ENCODE results near the gene PRKN. TPM values are rescaled to one million over a fixed set of nuclear protein-coding genes. Genes with fewer than 3 reads are reported as not detected.

Gene PRKN
- total RNA-seq, 1 experiment from 2014 or later = not detected

GRCh38 chr6:162244031-162244430 lies 483.5 kb downstream of the PRKN start:
- no peak for DNase-seq (ENCODE audit: low read depth)

- DNase-seq (ENCODE audit: low read depth) = no peak
Observed at GRCh38 chr6:162242915-162243314, 484.7 kb downstream of the PRKN start.

- DNase-seq (ENCODE audit: low read depth) = no peak
Observed at GRCh38 chr6:162239330-162239729, 488.2 kb downstream of the PRKN start.

GRCh38 chr6:162238675-162239074 lies 488.9 kb downstream of the PRKN start:
- no peak for DNase-seq (ENCODE audit: low read depth)

GRCh38 chr6:162237331-162237730 lies 490.2 kb downstream of the PRKN start:
- DNase-seq (ENCODE audit: low read depth) = no peak

- DNase-seq (ENCODE audit: low read depth) = no peak
Observed at GRCh38 chr6:162234631-162235030, 492.9 kb downstream of the PRKN start.

GRCh38 chr6:162230147-162230752 lies 497.3 kb downstream of the PRKN start:
- DNase-seq (ENCODE audit: low read depth) = no peak

- no peak for DNase-seq (ENCODE audit: low read depth)
Observed at GRCh38 chr6:162229093-162229492, 498.5 kb downstream of the PRKN start.

DNA sequence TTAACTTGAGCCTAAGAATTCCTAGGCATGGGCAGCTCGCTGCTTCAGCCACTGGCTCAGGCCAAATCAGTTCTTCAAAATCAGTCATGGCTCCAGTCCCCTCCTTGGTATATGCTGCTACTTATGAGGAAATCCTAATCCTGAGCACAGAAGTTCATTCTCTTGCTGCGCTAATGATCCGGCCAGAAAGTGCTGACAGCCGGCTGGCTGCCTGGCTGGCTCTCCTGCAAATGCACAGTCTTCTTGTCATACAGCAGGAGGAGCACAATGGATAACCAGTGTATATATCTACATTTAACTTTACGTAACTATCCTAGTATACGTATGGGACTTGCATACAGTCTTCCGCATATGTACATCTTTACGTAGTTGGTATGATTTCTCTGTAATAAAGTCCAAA lies 500.8 kb downstream of the PRKN start:
- no peak for DNase-seq (ENCODE audit: low read depth)

DNA sequence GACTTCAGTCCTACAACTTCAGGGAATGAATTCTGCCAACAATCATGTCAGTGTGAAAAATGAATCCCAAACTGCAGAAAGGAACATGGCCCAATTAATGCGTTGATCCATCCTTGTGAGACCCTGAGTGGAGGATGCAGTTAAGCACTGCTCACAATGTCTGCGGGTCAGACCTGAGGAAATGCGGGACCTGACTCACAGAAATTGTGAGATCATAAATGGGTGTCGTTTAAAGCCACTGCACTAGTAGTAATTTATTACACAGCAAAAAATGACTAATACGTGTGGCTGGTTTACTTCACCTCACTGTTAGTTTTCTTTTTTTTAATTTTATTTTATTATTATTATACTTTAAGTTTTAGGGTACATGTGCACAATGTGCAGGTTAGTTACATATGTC lies 505.0 kb downstream of the PRKN start:
- DNase-seq (ENCODE audit: low read depth) = no peak

DNA sequence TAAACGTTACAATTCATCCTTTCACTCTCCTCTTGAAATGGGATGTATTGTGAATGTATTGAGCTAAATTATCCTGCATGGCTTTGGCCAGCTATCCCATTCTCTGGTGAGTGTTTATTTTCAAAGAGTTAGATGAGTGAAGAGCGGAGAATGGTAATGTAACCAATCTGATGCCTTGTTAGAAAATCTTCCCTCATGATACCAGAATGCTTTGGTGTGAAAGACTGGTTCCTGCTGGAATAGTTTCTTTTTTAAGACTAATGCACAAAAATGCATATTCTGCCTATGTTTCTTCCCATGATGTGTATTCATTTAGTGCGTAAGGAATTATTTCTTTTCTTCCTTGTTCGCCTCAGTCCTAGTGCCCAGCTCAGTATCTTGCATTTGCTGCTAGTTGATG lies 506.7 kb downstream of the PRKN start:
- DNase-seq (ENCODE audit: low read depth) = no peak

DNA sequence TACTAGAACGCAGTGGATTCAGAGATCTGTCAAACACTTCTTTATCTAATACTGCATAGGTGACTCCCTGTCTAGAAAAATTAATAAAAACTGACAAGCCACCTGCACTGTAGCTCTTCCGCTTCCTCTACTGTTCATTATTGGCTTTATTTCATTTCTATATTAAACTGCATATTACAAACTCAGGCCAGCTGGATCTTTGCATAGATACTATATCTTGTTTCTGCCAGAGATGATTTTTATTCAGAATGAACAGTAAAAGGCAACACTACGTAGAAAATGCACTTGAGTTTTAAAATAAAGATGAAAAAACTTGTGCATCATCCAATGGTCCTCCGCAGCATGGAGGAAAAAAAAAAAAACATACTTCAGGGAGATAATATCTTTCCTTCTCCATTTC lies 508.3 kb downstream of the PRKN start:
- no peak for DNase-seq (ENCODE audit: low read depth)

GRCh38 chr6:162217811-162218493 lies 509.6 kb downstream of the PRKN start:
- no peak for DNase-seq (ENCODE audit: low read depth)

DNA sequence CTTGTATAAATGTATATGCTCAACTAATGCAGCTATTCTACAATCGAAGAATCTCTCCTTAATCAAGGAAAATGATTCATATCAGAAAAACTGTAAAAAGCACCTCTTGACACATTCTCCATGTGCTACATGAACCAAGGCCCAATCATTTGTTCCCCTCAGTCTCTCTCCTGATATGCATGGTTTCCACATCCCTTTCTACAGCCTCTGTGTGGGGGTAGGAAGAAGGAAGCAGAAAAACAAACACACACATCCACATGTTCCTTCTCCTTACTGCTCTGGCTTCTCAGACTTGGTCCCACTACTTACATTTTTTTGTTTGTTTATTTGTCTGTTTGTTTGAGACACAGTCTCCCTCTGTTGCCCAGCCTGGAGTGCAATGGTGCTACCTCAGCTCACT lies 510.5 kb downstream of the PRKN start:
- DNase-seq (ENCODE audit: low read depth) = no peak

DNA sequence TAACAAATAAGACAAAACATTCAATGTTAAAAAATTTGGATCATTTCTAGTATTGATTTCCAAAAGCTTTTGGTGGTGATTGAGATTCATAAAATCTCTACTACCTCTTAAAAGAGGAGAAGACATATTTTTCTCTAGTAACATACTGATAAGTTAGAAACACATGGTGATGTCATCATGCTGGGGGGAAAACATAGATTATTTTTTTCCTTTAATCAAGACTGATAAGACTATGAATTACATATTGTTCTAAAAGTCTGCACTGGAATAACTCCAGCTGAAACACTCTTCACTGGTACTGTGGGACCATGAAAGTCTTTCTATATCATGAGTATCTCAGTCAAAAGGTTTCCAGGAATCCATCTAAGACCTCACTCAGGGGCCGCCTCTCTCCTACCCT lies 515.8 kb downstream of the PRKN start:
- DNase-seq (ENCODE audit: low read depth) = no peak

- DNase-seq (ENCODE audit: low read depth) = no peak
Observed at GRCh38 chr6:162211022-162211421, 516.5 kb downstream of the PRKN start.

DNA sequence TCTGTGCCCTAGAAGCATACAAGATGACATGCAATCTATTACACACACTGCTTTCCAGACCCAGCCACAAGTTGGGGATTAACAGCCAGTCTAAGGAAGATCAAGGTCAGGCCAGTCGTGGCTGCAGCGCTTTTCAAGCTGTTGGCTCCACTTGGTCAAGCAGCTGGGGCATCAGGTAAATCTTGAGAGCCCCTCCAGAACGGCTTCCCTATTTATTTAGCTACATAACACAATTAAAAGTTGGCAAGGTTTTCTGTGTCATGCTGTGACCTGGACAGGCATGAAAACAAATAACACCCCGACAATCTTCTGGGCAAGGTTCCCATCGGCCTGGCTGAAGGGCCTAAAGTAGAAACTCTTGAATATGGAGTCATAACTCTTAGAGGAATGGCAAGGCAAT lies 524.3 kb downstream of the PRKN start:
- DNase-seq (ENCODE audit: low read depth) = no peak

GRCh38 chr6:162200945-162201690 lies 526.4 kb downstream of the PRKN start:
- no peak for DNase-seq (ENCODE audit: low read depth)

DNA sequence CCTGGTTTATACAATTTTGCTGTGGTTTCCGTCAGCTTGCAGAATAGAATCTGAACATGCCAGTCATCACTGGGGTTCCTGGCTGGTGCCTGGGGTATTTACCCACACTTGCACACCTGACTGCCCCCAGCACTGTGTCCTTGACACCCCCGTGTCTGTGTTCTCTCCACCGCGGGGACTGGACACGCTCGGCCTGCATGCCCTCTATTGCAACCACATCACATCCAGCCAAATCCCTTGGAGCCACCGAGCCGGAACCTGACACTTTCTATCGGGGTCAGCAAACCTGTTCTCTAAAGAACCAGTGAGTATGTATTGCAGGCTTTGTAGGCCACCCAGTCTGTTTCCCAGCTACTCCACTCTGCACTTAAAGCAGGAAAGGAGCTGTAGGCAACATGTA lies 527.5 kb downstream of the PRKN start:
- no peak for DNase-seq (ENCODE audit: low read depth)

DNA sequence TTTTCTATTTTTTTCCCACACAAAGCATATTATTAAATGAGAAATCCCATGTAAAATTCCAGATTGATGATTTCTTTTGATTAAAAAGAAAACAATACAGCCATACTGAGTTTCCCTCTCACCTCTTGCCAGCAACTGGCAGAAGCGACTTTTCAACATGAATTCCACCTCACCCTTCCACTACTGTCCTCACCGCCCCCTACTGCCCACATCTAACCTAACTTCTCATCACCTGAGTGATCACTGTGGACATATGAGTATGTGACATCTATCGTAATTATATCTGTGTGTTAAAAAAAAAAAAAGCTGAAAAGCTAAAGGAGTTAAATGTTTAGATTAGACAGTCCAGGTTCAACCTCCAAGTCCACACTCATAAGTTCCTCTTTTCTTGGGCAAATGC lies 528.6 kb downstream of the PRKN start:
- no peak for DNase-seq (ENCODE audit: low read depth)

DNA sequence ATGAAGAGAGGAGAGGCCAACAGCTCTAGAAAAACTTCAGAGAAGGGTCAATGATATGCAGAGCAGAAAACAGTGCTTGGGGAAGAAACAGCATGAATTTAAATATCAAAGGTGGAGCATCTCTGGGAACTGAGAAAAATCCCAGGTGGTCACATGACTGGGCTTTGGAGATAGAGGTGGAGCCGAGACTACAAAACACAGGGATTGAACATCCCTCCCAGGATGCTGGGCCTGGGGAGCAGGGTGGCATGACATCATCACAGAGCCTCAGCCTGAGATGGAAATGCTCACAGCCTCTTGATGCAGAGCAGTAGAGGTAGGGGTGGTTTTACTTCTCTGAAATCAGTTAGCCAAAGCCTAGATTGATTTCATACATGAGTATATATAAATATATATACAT lies 529.5 kb downstream of the PRKN start:
- DNase-seq (ENCODE audit: low read depth) = no peak

DNA sequence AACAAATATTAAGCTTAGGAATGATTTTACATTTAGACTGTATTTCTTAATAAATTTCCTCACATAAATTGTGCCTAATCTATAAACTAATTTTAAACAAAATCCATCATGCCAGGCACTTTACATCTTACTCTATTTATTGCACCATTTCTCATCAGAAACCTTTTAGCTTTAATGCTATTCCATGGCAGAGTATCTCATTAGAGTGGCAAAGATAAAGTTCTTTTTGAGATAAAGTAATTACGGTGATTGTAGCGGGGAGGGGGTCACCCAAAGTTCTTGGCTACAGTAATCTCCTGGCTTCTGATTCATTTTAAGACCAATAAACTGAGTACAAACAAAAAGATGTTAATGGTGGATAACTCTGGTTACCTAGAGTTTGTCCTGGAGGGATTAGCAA lies 532.1 kb downstream of the PRKN start:
- no peak for DNase-seq (ENCODE audit: low read depth)

GRCh38 chr6:162190981-162191380 lies 536.6 kb downstream of the PRKN start:
- DNase-seq (ENCODE audit: low read depth) = no peak

Measured in Daoy (cell line).